ENCODE data around the gene TRIAP1. TPM values are rescaled to one million over a fixed set of nuclear protein-coding genes. Genes with fewer than 3 reads are reported as not detected.

The TRIAP1 gene
- total RNA-seq, 1 donor from 2014 or later: 26.3 TPM

DNA sequence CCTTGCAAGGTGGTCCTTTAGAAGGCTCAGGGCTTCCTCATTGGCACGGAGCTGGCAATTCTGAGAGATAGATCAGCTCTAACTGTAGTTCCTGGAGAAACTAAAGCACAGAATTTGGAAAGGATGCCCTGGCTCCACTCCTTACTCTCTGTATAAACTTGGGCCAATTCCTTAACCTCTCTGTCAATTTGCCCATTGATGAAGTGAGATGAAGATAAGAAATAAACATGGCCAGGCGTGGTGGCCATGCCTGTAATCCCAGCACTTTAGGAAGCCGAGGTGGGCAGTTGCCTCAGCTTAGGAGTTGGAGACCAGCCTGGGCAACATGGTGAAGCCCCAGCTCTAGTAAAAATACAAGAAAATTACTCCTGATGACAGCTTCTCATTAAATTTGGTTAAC lies 42.3 kb downstream of the TRIAP1 start:
- Mint-ChIP-seq H3K27me3 (ENCODE audit: low read depth) (no peaks in the 10 kb centered on the region), H3K4me1 (ENCODE audit: low read depth) (peaks cover 13% of the 10 kb centered on the region), H3K4me3 (ENCODE audit: unreplicated experiment) (no peak overlapping the region), H3K36me3 (ENCODE audit: low read depth) (no peaks in the 10 kb centered on the region), H3K9me3 (ENCODE audit: low read depth) (no peaks in the 10 kb centered on the region), H3K27ac (ENCODE audit: unreplicated experiment) (no peak overlapping the region)
- no peak for DNase-seq (ENCODE audit: low spot score)
- TF ChIP-seq, protein P1, sequence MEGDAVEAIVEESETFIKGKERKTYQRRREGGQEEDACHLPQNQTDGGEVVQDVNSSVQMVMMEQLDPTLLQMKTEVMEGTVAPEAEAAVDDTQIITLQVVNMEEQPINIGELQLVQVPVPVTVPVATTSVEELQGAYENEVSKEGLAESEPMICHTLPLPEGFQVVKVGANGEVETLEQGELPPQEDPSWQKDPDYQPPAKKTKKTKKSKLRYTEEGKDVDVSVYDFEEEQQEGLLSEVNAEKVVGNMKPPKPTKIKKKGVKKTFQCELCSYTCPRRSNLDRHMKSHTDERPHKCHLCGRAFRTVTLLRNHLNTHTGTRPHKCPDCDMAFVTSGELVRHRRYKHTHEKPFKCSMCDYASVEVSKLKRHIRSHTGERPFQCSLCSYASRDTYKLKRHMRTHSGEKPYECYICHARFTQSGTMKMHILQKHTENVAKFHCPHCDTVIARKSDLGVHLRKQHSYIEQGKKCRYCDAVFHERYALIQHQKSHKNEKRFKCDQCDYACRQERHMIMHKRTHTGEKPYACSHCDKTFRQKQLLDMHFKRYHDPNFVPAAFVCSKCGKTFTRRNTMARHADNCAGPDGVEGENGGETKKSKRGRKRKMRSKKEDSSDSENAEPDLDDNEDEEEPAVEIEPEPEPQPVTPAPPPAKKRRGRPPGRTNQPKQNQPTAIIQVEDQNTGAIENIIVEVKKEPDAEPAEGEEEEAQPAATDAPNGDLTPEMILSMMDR (IDR thresholded peaks at IDR 0.05): no peak

DNA sequence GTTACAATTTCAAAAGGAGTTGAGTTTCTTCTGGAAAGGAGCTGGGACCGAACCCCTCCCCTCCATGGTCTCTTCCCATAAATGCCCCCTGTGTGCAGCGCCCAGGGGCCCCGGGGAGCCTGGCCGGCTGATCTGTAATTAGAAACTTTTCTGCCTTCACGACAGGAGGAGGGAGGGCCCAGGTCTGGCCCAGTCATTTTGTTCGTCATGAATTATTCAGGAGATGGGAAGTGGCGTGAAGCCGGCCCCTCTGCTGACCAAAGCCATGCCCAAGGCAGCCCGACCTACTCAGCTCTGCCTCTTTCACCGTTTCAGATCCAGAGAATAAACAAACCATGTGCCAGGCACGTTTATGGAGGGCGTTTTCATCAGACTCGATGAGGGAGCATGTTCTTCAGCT lies 44.0 kb downstream of the TRIAP1 start:
- Mint-ChIP-seq H3K9me3 (ENCODE audit: low read depth) (no peaks in the 10 kb centered on the region), H3K36me3 (ENCODE audit: low read depth) (no peaks in the 10 kb centered on the region), H3K27me3 (ENCODE audit: low read depth) (no peaks in the 10 kb centered on the region), H3K27ac (ENCODE audit: unreplicated experiment) (peak overlapping the region; percentile 63), H3K4me1 (ENCODE audit: low read depth) (peaks cover 13% of the 10 kb centered on the region), H3K4me3 (ENCODE audit: unreplicated experiment) (no peak overlapping the region)
- TF ChIP-seq, protein P1 (IDR thresholded peaks at IDR 0.05): no peak
- no peak for DNase-seq (ENCODE audit: low spot score)

DNA sequence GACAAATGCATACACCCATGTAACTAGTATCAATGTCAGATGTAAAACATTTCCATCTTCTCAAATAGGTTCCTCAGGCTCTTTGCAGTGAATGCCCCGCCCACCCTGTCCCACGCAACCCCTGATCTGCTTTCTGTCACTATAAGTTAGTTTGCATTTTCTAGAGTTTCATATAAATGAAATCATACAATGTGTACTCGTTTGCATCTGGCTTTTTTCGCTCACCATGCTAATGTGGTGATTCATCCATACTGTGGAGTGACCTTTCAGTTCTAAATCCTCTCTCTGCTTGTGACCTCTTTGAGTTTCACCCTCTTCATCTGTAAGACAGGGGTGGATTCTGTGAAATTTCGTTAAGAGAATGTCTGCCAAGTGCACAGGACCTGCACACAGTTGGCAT lies 46.7 kb downstream of the TRIAP1 start:
- no peak overlapping the region for H3K4me3 Mint-ChIP-seq (ENCODE audit: unreplicated experiment)
- H3K9me3 Mint-ChIP-seq (ENCODE audit: low read depth): no peaks in the 10 kb centered on the region
- peaks cover 4% of the 10 kb centered on the region for H3K27me3 Mint-ChIP-seq (ENCODE audit: low read depth)
- TF ChIP-seq, protein P1 (IDR thresholded peaks at IDR 0.05): no peak
- no peaks in the 10 kb centered on the region for H3K36me3 Mint-ChIP-seq (ENCODE audit: low read depth)
- no peak overlapping the region for H3K27ac Mint-ChIP-seq (ENCODE audit: unreplicated experiment)
- peaks cover 13% of the 10 kb centered on the region for H3K4me1 Mint-ChIP-seq (ENCODE audit: low read depth)
- no peak for DNase-seq (ENCODE audit: low spot score)

DNA sequence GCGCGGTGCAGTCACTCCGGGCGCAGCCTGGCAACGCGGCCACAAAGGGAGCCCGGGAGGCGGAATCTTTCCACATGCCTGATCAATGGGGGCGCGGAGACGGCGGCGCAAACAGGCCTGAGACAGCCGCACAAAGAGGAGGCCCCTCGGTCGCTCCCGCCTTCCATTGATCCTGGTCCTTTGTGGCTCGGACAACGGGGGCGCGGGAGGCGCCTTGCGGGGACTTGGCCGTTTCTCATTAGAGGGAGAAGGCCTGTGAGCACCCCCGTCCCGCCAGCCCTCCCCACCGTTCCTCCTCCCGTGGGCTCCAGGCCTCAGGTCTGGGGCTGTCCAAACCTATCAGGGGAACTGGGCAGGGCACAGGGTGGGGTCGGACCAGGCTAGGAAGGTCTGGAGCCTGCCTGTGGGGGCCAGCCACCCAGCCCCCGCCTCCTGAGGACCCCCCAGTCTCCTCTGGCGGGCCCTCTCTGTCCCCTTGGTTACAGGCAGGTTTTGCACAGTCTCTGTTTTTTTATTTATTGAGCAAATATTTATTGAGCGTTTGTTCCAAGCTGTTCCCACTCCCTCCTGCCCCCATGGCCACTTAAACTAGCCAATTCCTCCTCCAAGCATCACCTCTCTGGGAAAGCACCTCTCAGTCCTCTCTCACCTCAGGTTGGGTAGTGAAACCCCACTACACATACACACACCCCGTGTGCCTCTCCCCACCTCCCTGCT lies 48.2 kb downstream of the TRIAP1 start:
- no peak overlapping the region for H3K27ac Mint-ChIP-seq (ENCODE audit: unreplicated experiment)

DNA sequence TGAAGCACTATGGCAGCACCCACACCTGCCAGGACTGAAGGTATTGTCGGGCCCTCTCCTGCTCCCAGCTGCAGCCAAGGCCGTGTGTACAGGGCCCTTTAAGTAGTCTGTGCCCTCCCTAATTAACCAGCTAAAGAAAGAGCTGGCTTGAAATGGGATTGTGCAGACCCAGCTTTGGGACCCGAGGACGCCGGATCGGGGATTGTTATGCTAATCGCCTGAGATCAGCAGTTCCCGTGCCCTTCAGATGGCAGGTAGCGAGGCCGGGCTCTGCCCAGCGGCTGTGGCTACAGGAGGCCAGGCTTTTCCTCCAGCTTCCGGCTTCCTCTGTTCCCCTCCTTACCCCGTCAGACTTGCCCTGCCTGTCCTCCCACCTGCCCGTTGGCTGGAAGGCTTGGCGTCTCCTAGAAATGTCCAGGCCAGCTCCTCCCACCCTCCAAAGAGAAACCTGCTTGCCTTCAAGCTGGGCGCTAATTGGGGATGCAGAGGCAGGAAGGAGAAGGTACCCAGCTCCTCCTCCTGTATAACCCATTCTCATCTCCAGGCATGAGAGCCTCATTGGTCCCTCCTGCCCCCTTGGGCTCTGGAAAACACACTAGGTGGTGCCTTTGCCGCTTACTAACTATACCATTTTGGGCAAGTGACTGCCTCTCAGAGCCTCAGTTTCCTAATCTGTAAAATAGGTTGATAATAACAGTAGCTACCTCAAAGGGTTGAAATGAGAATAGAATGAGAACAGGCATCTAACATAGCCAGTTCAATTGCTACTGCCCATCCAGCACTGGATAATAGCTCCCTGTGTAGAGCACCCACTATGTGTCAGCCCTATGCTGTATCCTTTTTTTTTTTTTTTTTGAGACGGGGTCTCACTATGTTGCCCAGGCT lies 51.5 kb downstream of the TRIAP1 start:
- TF ChIP-seq, protein P1 (IDR thresholded peaks at IDR 0.05): no peak
- Mint-ChIP-seq H3K4me3 (ENCODE audit: unreplicated experiment) (no peak overlapping the region), H3K27ac (ENCODE audit: unreplicated experiment) (no peak overlapping the region), H3K9me3 (ENCODE audit: low read depth) (no peaks in the 10 kb centered on the region), H3K4me1 (ENCODE audit: low read depth) (peaks cover 6% of the 10 kb centered on the region), H3K36me3 (ENCODE audit: low read depth) (no peaks in the 10 kb centered on the region), H3K27me3 (ENCODE audit: low read depth) (peaks cover 10% of the 10 kb centered on the region)
- DNase-seq (ENCODE audit: low spot score): no peak

More for the DNA sequence above, 48.2 kb downstream of the TRIAP1 start:
- Mint-ChIP-seq H3K27me3 (ENCODE audit: low read depth) (peaks cover 6% of the 10 kb centered on the region), H3K9me3 (ENCODE audit: low read depth) (no peaks in the 10 kb centered on the region), H3K4me1 (ENCODE audit: low read depth) (peaks cover 13% of the 10 kb centered on the region), H3K4me3 (ENCODE audit: unreplicated experiment) (no peak overlapping the region), H3K36me3 (ENCODE audit: low read depth) (no peaks in the 10 kb centered on the region)
- DNase-seq (ENCODE audit: low spot score): no peak
- TF ChIP-seq, protein P1 (IDR thresholded peaks at IDR 0.05): no peak
